ENCODE results near the gene ANKRD28.

ANKRD28 gene

DNA sequence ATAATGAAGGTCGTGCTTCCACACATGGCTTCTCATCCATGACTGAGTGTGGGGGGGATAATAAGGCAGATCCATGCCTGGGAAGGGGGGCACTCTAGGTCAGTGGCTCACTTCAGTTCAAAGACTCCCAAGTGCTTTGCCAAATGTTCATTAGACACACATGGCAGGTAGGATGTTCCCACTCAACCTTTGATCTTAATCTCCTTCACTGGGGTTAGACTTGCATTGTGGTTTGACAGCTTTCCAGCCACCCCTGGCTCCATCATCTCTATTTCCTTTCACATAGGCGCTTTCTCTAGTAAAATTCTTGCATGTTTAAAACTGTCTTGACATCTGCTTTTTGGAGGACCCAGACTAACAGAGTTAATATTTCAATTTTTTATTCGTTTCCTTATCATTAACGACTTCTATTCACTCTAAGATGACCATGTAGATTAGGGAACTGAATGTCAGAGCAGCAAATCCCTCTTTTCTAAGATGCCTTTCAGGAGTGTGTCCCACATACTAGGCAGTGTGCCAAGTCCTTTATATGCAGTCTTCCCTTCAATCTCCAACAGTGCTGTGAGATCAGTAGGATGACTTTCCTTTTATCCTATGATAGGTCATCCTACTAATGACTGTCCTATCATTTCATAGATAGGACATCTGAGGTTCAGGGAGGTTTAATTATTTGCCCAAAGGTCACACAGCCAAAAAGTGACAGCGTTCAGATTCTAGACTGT lies 138.4 kb downstream of the ANKRD28 start:
- no peak for DNase-seq

- no peak for DNase-seq
These were observed 140.8 kb downstream of the ANKRD28 start for GRCh38 chr3:15657016-15657415.

DNA sequence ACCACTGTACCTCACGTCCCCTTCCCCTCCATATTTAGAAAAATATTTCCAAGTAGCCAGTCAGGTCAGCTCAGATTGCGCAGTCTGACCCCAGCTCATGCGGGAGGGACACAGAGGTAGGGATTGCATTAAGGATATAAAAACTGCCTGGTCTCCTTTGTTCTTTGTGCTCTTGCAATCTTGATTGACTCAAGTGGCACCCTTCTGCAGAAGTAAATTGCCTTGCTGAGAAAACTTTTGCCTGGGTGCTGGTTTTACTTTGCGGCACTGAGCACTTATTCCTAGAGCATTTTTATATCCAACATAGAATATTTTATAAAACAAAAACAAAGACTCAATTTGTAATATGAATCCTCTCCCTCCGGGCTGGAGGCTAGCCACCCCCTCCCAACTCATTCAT lies 141.4 kb downstream of the ANKRD28 start:
- DNase-seq, result no peak

DNA sequence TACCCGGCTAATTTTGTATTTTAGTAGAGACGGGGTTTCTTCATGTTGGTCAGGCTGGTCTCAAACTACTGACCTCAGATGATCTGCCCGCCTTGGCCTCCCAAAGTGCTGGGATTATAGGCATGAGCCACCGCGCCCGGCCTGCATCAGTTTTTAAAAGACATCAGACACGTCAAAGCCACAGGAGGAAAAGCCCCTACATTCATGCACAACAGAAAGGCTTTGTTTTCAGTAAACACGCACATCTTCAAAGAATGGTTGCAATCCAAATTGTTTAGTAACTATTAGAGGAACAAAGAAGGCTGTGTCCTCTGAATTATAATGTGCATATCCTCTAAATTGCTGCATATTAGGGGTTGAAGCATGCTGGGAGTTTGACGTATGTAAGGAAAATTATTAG lies 142.9 kb downstream of the ANKRD28 start:
- no peak for DNase-seq

DNA sequence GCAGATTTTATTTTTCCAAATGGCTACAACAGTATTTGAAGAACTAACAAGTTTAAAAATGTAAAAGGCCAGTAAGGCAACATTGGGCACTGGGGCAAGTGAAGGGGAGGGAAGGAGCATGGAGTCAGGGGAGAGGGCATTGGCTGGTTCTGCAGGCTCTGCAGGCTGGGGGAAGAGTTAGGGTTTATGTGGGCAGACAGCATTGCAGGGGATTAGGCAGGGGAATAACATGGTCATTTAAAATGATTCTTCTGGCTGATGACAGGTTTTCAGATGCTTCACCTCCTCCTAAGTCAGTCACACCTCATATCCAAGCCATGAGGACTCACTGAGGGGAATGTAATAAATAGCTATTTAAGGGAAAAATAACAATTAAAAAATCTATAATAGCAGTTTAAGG lies 143.7 kb downstream of the ANKRD28 start:
- no peak for DNase-seq

- no peak for DNase-seq
These were observed 144.5 kb downstream of the ANKRD28 start for GRCh38 chr3:15653321-15653720.

GRCh38 chr3:15651396-15651795 lies 146.4 kb downstream of the ANKRD28 start:
- no peak for DNase-seq

- no peak for DNase-seq
These were observed 147.9 kb downstream of the ANKRD28 start for GRCh38 chr3:15649858-15650257.

DNA sequence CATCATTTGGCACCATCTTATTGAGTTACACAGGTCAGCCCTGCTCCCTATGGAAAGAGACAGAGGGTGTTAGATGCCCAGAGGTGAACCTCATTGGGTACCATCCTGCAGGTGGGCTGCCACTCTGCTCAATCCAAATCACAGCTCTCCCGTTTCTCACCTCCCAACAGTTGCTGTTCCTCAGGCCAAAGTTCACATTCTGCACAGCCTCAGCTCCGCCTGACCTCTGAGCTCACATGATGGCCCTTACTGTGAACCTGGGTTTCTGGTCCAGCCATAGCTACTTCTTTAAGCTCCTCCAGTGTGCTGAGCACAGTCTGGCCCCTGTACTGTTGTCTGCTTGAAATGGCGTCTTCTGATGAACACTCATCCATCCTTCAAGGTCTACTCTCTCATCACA lies 148.4 kb downstream of the ANKRD28 start:
- DNase-seq, result no peak

GRCh38 chr3:15647611-15648167 lies 150.1 kb downstream of the ANKRD28 start:
- peak; percentile 91 for DNase-seq

DNA sequence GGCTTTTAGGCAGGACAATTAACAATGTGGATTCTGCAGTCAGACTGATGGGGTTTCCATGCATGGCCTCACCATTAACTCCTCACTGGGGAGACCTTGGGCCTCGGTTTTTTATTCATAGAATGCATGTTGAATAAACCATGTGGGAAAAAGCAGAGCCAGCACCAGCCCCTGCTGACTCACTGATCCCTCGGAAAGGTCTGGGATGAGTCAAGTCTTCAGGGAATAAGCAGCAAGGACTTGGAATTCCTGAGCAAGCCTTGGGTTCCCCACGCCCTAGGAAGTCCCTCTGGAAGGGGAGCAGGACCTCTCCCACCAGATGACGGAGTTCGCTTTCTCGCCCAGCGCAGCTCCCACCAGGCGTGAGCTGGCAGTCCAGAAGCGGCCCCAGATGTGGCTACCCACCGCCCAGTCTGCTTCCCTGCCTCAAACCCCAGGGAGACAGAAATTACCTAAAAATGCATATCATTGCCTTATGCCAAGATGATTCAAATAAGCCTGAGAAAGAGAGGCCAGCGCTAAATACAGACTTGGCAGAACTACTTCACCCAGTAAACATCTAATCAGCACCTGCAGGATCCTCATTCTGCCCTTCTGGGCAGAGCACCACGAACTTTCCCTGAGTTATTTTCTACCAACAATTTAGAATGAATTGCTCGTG lies 150.8 kb downstream of the ANKRD28 start:
- peak; percentile 31 for DNase-seq

- DNase-seq, result no peak
These were observed 151.9 kb downstream of the ANKRD28 start for GRCh38 chr3:15645740-15646501.

DNA sequence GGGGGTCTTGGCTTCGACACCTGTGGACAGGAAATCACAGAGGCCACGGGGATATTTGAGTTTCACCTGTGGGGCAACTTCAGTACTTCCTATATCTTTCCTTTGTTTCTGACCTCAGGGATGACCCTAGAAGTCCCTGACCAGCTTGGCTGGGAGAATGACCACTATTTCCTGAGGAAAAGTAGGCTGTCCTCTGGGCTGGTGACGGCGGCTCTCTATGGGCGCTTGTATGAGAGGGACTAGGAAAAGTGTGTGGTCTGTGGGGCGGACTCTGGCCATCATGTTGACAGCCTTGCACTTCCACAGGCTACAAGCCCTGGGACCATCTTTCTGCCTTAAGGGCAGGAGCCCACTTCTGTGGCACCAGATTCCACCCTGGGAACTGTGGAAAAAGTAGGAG lies 152.5 kb downstream of the ANKRD28 start:
- DNase-seq, result no peak

DNA sequence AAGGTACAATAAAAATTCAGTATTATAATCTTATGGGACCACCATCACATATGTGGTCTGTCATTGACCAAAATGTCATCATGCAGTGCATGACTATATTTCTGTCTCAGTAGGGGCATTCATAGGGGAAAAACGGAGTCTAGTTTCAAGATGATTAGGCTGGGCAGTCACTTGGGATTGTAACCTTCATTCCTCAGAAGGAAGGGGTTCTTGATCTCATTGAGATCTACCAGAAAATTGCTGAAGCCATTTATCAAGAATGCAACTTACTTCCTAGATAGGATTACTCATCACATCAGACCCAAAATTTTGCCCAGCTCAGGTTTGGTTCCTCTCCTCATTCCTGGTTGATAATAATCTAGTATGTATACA lies 158.9 kb downstream of the ANKRD28 start:
- peak; percentile 28 for DNase-seq

DNA sequence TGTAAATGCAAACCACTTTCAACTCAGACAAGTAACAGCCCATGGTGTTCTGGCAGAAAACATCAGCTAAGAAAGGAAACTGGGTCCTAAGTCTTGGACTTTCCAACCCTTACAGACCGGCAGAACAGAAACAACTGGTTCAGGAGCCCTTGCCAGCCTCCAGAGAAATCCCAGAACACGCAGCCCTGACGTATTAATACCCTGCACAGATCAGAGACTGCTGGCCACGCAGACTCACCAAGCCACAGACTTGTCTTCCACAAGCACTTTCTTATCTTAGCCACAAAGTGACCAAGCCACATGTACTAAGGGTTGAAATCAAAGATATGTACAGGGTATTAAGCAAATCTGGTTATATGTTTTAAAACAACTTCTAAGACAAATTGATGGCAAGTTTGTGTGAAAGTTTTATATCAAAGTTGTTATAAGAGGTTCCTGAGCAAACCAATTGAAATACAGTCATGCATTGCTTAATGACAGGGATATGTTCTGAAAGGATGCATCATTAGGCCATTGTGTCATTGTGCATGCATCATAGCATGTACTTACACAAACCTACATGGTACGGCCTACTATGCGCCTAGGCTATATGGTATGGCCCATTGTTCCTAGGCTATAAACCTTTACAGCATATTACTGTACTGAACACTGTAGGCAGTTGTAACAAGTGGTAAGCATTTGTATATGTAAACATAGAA lies 159.4 kb downstream of the ANKRD28 start:
- DNase-seq, result no peak

DNA sequence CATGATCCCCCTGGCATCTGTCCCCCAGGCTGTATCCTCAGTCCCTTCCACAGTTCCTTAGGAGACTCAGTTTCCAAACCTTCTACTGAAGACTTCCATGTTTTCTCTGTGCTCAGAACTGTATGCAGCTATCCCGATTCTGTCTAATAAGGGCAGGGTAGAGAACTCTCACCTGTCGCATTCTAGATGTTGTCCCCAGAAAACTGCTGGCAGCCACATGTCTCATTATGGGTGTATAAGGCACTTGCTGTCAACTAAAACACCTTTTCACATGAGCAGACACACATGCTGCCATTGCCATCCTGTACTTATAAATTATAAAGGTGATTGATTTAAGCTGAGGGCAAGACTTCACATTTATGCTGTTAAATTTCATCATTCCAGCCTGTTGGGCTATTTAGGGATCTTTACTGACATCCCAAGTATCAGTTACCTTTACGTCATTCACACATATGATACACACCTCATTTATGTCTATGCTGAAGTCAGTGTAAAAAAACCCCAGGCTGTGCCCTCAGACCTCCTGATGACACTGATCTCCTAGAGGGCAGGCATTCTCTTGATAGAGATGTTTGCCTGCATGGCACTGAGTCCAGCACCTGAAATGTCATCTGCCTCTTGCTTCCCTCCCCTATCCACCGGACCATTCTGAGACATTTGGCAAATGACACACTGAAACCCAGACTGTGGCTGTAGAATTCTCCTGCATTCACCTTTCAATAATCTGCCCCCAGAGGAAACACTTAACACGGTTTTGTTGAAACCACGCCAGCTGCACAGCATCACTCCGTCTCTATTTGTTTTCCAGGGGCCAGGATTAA lies 160.4 kb downstream of the ANKRD28 start:
- peak; percentile 27 for DNase-seq

DNA sequence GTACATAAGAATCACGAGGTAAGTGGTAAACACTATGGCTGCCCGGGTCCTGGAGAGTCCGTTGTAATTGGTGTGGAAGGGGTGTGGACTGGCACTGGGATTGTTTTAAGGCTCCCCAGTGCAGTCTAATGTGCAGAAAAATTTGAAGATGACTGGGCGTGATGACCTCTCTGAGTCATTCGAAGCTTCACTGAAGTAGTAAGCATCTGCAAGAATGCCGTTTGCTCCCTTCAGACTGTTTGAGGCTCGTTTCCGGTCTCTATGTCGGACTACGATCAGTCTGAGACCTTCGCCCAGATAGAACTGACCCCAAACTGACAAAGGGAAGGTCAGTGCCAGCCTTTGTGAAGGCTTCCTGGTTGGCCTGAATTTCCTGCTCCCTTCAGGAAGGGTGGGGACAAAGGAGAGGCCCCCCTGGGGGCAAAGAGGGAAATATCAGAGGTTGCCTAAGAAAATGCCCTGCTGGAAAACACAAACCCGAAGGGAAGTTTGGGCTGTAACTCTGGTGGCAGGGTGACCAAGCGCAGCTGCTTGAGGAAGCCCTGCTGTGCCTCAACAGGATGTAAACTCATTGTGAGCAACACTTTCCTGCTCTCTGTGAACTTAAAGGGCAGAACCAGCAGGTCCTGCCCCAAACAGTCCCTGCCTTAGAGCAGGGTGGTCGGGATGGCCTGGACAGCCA lies 161.6 kb downstream of the ANKRD28 start:
- DNase-seq, result peak; percentile 81

DNA sequence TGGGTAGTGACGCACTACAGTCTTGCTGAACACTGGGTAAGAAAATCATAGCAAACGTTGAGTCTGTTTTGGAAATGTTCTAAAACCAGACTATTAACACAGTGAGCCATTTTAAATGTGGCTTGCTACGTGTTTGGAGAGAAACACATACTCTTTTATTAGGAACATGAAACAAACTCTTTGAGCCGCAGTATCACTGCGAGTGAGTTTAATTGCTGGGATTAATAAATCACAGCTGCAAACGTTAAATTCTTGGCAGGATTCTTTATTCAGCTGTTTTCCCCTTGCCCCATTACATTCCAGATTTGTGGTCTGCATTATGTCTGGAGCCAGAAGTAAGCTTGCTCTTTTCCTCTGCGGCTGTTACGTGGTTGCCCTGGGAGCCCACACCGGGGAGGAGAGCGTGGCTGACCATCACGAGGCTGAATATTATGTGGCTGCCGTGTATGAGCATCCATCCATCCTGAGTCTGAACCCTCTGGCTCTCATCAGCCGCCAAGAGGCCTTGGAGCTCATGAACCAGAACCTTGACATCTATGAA lies 162.6 kb downstream of the ANKRD28 start:
- no peak for DNase-seq

- no peak for DNase-seq
These were observed 163.1 kb downstream of the ANKRD28 start for GRCh38 chr3:15634671-15635070.

DNA sequence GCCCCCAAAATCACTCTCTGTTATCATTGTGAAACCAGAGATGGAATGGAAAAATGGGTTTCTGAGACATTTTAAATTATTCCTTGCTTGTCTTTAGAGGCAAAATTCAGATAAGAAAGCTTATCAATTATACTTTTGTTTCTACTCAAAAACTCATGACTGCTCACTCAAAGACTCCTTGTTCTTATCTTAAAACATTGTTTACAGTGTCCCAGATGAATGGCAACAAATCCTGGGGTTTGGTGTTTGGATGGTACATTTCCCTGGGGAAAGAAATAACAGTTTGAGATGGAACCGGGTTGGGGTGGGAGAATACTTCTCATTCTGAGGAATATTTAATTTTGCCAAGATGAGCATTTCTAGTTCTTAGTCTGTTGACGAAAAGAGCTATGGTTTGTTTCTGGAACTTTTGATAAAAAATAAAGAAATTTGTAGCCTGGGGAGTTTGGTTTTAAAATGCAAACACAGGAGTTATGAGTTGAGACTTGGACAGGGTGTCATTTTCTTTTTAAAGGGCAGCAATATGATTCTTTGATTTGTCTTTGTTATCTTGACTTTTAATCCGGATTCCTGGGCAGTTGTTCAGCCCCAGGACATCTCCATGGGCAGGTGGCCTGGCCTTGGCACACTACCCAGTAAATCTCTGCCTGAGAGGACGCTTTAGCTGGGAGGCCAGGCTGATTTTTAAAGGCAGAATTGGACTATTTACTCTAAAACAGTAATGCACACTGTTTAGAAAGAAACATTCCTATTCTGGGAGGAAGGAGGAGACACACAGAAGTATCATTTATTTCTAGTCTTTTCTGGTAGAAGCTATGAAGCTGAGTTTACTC lies 163.8 kb downstream of the ANKRD28 start:
- DNase-seq, result no peak
